Body of pancreas (tissue), 4 donors: ENCODE data around the gene CACNB3. TPM values are rescaled to one million over a fixed set of nuclear protein-coding genes. Genes with fewer than 3 reads are reported as not detected.

Experiments
- ATAC-seq: fragments of 150-250 bp; one replicate; pipeline ENCODE4 v1.9.1; 2016
- DNase-seq, 4 donors: peaks; one replicate each; pipeline ENCODE4 v3.0.0-alpha.2; 2019
- H3K27ac ChIP-seq, 4 donors: fragments of 200-600 bp; sonication (generic); 1 replicate in 3 of 4; 2 replicates in 1 of 4; pipeline versions ENCODE4 v1.5.1 to v1.6.1; 2016 to 2019; ENCODE audit warnings: mild to moderate bottlenecking in 1 of 4, mixed read lengths in 1 of 4, moderate library complexity in 1 of 4
- H3K27me3 ChIP-seq, 2 donors: fragments of 200-600 bp; sonication (generic); one replicate each; pipeline ENCODE4 v1.6.0; 2016; ENCODE audit warnings: mild to moderate bottlenecking in 1 of 2
- H3K36me3 ChIP-seq, 2 donors: fragments of 200-600 bp; sonication (generic); replicated peaks in 1 of 2; 2 replicates each; pipeline ENCODE4 v1.5.1; 2016; ENCODE audit warnings: low read depth in 2 of 2; ENCODE audit not compliant: insufficient read depth in 1 of 2
- H3K4me1 ChIP-seq: fragments of 200-600 bp; sonication (generic); one replicate; pipeline ENCODE4 v1.6.0; 2016
- H3K4me3 ChIP-seq, 2 donors: fragments of 200-600 bp; sonication (generic); 1 replicate in 1 of 2; 2 replicates in 1 of 2; pipeline ENCODE4 v1.5.1; 2016 to 2019
- H3K9me3 ChIP-seq, 3 donors: fragments of 200-600 bp; sonication (generic); 1 replicate in 2 of 3; 2 replicates in 1 of 3; pipeline ENCODE4 v1.5.1; 2016
- CTCF ChIP-seq, 7 experiments: fragments of 450-650 bp in 4 of 7; fragments of 200-600 bp in 3 of 7; sonication (generic) in 3 of 7; IDR thresholded peaks; one replicate each; pipeline ENCODE4 v1.5.1; 2016 to 2019; ENCODE audit warnings: antibody characterized with exemption in 7 of 7
- POLR2A ChIP-seq, 3 donors: fragments of 450-650 bp; IDR thresholded peaks; one replicate each; pipeline ENCODE4 v1.6.1; 2016; ENCODE audit warnings: antibody characterized with exemption in 3 of 3, mild to moderate bottlenecking in 2 of 3
- WGBS, 2 donors: methylation state at CpG; one replicate each; pipeline ENCODE4 v1.1.5; 2017; 5-methylcytosine and 5-hydroxymethylcytosine counted together
- intact Hi-C: fragments of 100-400 bp; cut with DNase I; formaldehyde crosslinking; loops from one replicate; pipeline ENCODE4 v1.15.1; 2023
- total RNA-seq, 2 donors: library from RNA; depleted of rRNA; stranded (reverse); fragments of >200 nt; gene quantifications; one replicate each; pipeline ENCODE4 v1.1.0, GENCODE V29; 2016

The CACNB3 gene
- total RNA-seq, 2 donors from 2014 or later: 4.0 to 6.7 TPM

- Histone ChIP-seq H3K36me3 (peaks cover 0 to 2% of the 10 kb centered on the region in 2 donors), H3K9me3 (no peaks in the 10 kb centered on the region), H3K27ac (no peak overlapping the region), H3K27me3 (no peaks in the 10 kb centered on the region), H3K4me3 (no peak overlapping the region), H3K4me1 (peaks cover 19% of the 10 kb centered on the region)
- intact Hi-C loops: no loop called here
- TF ChIP-seq POLR2A (IDR thresholded peaks at IDR 0.05): no peak
- TF ChIP-seq CTCF (IDR thresholded peaks at IDR 0.05): no peak
- no peak for ATAC-seq
- WGBS, 2 donors: 83 to 90% methylated on average over 4 of the region's 4 CpGs
- DNase-seq: no peak
These were observed 45.0 kb downstream of the CACNB3 start for GRCh38 chr12:48863291-48863690.

- TF ChIP-seq POLR2A (IDR thresholded peaks at IDR 0.05) (peak; percentile 94 to 99 (median 99)), CTCF (IDR thresholded peaks at IDR 0.05) (peak in 1 of 7 experiments; percentile 25)
- ATAC-seq (peak; percentile 99), DNase-seq (peak; percentile 93 to 97 (median 96))
- intact Hi-C loops: no loop called here
- peak within 1 kb of the TSS; percentile 20 to 24 for H3K4me3 ChIP-seq
- peaks cover 19% of the 10 kb centered on the region for H3K4me1 ChIP-seq
- peaks cover 0 to 2% of the 10 kb centered on the region in 2 donors for H3K36me3 ChIP-seq
- H3K27me3 ChIP-seq: no peaks in the 10 kb centered on the region
- no peaks in the 10 kb centered on the region for H3K9me3 ChIP-seq
- H3K27ac ChIP-seq: peak within 1 kb of the TSS in 3 of 4 donors; percentile 27 to 73 (median 73)
- 2 to 5% methylated on average over 17 to 32 of the region's 32 CpGs for WGBS, 2 donors
These were observed 47.2 kb downstream of the CACNB3 start, which contains the start of gene RND1 for GRCh38 chr12:48865281-48866051. RND1 (minus strand) TSS chr12:48865870; CDS start chr12:48865767, 103 bp downstream.

- peaks cover 19% of the 10 kb centered on the region for H3K4me1 ChIP-seq
- H3K27me3 ChIP-seq: no peaks in the 10 kb centered on the region
- DNase-seq (no peak), ATAC-seq (peak; percentile 47)
- H3K27ac ChIP-seq: peak overlapping the region in 3 of 4 donors; percentile 21 to 73 (median 73)
- H3K4me3 ChIP-seq: no peak overlapping the region
- intact Hi-C loops: no loop called here
- WGBS, 2 donors: 70 to 72% methylated on average over 6 of the region's 6 CpGs
- H3K9me3 ChIP-seq: no peaks in the 10 kb centered on the region
- peaks cover 0 to 2% of the 10 kb centered on the region in 2 donors for H3K36me3 ChIP-seq
- TF ChIP-seq CTCF (IDR thresholded peaks at IDR 0.05) (no peak), POLR2A (IDR thresholded peaks at IDR 0.05) (no peak)
These were observed 47.9 kb downstream of the CACNB3 start for GRCh38 chr12:48866052-48866711.

GRCh38 chr12:48868451-48868850 is 50.2 kb downstream of the CACNB3 start:
- TF ChIP-seq CTCF (IDR thresholded peaks at IDR 0.05) (no peak), POLR2A (IDR thresholded peaks at IDR 0.05) (no peak)
- DNase-seq (no peak), ATAC-seq (no peak)
- 81 to 93% methylated on average over 2 of the region's 2 CpGs for WGBS, 2 donors
- no peak overlapping the region for H3K4me3 ChIP-seq
- H3K27me3 ChIP-seq: no peaks in the 10 kb centered on the region
- intact Hi-C loops: no loop called here
- H3K4me1 ChIP-seq: peaks cover 19% of the 10 kb centered on the region
- no peaks in the 10 kb centered on the region for H3K36me3 ChIP-seq
- H3K9me3 ChIP-seq: no peaks in the 10 kb centered on the region
- no peak overlapping the region for H3K27ac ChIP-seq
